UCSD-AML1 (cell line): ENCODE data around the gene NGB.
"Not testable (repeated sequence)": the region's sequence is repeated elsewhere in the genome, so short reads cannot be mapped to it uniquely, and the experiment has no call there.

Experiments used
- DNase-seq: peaks from one replicate; lab custom pipeline; 2025; ENCODE audit not compliant: unreplicated experiment; lab: John Stamatoyannopoulos, UW

NGB gene, protein sequence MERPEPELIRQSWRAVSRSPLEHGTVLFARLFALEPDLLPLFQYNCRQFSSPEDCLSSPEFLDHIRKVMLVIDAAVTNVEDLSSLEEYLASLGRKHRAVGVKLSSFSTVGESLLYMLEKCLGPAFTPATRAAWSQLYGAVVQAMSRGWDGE

DNA sequence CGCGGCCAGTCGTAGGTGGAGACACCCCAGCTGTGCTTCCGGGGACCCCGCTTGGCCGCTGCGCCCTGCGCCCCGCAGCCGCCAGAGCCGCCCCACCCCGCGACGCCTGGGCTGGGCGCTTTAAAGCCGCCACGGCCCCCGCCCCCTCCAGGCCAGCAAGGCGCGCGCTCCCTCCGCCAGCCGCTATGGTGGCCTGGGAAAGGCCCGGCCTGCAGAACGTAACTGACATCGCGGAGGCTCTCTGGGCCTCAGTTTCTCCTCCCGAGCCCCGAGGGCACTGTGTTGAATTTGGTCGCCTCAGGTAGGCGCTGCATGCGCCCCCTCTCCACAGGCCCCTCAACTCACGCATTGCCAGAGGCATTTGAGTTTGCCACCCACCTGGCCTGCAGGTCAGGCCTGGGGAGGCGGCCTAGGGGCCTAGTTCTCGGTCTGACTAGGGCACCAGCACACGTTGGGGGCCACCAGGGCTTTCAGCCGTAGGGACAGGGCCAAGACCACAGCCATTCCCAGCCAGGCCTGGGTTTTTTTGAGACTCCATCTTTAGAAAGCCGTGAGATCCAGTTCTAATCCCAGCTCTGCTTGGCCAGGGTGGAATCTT lies at the start of gene NGB:
TSS of gene NGB (minus strand) at position 94 of the 598 bp plus-strand sequence. CDS start 269 bp downstream, outside the sequence.
- DNase-seq, result no peak

DNA sequence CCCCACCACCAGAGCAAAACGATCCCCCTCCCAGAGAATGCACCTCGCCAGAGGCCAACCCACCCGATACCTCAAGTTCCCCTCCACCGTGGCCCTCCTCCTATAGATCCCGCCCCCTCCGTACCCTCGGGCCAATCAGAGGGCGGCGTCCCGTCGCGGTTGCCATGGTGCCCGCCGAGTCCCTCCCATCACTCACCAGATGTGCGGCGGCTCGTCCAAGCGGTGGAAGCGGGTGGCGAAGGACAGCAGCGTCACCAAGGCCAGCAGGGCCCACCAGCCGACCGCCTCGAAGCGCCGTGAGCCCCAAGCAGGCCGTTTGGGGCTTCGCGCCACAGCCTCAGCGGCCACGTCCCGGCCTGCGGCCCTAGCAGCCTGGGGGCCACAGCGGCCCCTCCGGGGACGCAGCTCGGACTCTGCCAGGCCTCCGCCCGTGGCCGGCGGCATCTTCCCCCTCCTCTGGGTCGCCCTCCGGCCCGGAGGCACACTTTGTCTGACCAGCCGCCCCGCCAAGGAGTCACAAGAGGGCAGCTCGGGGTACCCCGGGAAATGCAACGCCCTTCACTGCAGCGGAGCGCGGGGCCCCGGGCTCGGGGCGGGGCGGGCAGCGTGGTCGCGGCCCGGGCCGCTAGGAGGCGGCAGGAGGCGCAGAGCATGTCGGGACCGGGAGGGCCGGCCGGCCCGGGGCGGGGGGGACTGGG lies 49.4 kb upstream of the NGB start, which contains the start of gene POMT2:
TSS of gene POMT2 (minus strand) at position 646 of the 698 bp plus-strand sequence. CDS start at position 444, 202 bp downstream.
- peak; percentile 90 for DNase-seq

DNA sequence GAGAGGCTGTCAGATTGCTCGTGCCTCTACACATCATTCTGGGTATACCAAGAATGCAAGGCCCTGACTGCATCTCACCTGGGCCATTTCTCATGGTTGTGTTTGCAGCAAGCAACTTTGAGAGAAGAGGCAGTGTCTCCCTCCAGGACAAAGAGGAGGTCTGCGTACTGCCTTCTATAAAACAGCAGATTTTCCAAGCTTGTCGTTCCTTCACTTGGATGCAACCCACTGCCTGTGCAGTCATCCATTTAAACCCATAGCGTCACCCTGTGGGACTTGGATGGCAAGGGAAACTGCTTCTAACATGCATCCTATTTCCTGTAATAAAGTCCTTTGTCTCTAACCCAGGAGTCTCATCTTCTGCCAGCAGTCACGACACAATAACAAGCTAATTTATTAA lies 48.4 kb upstream of the NGB start:
- no peak for DNase-seq

DNA sequence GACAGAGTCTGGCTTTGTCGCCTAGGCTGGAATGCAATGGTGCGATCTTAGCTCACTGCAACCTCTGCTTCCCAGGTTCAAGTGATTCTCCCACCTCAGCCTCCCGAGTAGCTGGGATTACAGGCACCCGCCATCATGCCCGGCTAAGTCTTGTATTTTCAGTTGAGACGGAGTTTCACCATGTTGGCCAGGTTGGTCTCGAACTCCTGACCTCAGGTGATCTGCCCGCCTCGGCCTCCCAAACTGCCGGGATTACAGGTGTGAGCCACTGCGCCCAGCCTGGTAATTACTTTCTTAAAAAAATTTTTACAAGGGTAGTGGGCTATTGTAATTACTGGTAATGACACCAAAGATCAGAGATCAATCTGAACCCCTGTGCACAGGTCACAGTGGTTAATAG lies 47.8 kb upstream of the NGB start:
- not testable (repeated sequence) for DNase-seq

DNA sequence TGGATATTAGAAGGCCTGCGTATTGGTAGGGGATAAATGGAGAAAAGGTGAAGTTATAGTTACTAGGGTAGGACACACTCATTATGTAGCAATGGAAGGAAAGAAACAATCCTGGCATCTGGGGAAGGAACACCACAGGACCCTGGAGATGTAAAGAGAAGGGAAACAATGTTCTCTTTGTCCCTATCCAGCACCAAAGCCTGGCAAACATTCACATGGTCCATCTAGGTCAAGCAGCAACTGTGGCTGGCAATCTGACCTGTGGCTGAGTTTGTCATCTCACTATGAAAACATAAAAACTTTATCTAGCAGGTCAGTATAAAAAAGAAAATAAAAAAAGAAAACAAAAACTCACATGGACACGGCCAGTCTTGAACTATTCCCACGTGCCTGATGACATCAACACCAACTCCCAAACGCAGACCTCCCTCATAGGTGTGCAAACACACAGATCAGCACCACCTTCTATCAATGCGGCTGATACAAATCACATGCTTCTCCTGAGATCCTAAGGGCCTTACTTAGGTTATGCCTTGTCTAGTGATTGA lies 47.1 kb upstream of the NGB start:
- DNase-seq, result no peak

GRCh38 chr14:77316872-77317301 lies 45.9 kb upstream of the NGB start:
- DNase-seq, result no peak

DNA sequence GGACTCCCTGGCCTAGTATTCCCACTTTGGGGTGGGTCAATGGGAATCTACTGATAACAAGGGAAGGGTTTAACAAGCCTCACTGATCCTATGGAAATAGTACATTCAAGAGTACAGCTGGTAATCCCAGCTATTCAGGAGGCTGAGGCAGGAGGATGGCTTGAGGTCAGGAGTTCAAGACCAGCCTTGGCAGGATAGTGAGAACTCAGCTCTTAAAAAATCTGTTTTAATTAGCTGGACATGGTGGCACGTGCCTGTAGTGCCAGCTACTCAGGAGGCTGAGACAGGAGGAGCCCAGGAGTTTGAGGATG lies 45.1 kb upstream of the NGB start:
- no peak for DNase-seq

GRCh38 chr14:77314539-77315457 lies 43.8 kb upstream of the NGB start:
- DNase-seq, result no peak

DNA sequence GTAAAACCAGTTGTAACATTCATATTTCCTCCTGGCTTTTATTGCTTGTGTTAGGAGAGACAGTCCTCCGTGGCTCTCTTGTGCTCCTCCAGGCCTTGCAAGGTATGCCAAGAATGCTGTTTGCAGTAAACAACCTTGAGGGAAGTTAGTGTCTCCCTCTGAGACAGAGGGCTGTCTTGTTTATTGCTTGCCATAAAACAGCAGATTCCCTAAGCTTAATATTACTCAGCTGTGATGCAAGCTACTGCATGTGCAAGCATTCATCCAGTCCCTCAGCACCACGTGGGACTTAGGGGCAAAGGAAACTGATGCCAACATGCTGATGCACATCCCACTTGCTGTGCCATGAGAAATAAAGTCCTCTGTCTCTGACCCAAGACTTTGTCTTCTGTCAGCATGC lies 43.0 kb upstream of the NGB start:
- DNase-seq, result no peak

GRCh38 chr14:77313371-77313770 lies 42.4 kb upstream of the NGB start:
- no peak for DNase-seq

DNA sequence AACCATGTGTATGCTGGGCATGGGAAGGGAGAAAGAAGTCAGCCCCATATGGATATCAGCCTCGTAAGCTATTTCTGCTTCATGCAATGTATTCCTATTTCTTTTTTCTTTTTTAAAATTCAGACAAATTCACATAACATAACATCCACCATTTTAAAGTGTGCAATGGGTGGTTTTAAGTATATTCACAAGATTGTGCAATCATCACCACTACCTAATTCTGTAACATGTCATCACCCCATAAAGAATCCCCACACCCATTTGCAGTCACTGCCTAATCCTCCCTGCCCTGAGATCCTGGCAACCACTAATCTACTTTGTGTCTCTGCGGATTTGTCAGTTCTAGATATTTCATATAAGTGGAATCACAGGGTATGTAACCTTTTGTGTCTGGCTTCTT lies 40.2 kb upstream of the NGB start:
- no peak for DNase-seq

DNA sequence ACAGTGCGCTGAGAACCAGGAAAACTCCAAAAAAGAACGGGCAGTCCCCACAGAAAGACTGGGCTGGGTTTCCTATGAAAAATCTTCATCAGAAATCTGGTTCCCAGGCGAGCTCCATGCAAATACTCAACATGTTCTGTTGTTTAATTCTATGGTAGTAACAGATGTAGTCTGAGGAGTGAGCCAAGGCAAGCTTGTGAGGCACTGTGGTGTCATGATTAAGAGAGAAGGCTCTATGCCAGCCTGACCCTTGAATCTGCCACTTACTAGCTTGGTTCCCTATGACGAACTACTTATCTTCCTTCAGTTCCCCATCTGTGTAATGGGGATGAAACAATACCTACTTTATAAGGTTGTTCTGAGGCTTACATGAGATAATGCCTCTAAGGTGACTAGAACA lies 39.0 kb upstream of the NGB start:
- DNase-seq, result no peak

GRCh38 chr14:77309131-77309530 lies 38.1 kb upstream of the NGB start:
- no peak for DNase-seq

DNA sequence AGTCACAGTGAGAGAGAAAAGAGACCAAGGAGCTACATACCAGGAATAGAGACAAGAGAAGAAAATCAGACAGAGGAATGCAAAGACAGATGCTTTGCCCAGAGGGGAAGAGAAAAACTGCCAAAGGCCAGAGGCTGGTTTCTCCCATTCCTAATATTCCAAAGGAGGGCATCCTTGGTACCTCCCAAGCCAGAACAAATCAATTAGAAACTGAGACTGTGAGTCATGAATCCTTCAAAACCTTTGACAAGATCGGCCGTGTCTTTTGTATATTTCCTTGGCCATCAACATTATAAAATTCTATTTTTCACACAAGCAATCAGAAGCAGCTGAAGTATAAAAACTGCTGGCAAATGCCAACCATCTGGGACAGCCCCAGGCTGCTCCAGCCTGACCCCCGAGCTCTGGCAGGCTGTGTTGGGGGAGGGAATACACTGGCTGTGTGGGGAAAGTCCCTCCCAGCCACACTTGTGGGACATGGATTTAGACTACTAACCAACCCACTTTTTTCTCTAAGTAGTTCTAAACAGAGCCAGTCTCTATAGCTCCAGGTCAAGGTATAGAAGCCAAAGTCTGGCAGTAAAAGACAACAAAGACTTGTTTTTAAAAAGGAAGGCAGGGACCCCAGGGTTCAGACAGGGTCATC lies 36.0 kb upstream of the NGB start:
- no peak for DNase-seq

GRCh38 chr14:77306416-77306815 lies 35.4 kb upstream of the NGB start:
- DNase-seq, result no peak

DNA sequence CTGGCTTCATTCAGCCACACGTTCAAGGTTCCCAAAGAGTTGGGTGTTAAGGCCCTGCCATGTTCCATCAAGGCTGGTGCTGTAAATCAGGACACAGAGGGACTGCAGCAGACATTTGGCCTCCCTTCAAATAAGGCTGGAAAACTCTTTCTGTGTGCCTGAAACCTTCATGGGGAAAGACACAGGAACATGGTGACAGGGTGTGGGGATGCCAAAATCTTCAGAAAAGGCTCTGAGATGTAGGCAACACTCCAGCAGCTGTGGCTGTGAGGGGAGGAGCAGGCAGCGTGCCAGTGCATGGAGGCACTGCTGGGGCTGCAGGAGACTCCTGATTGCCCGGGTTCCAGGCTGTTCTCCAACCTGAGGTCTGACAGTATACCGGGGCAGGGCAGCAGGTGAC lies 34.7 kb upstream of the NGB start:
- DNase-seq, result no peak

- DNase-seq, result no peak
Observed at GRCh38 chr14:77303417-77304156, 32.6 kb upstream of the NGB start.

DNA sequence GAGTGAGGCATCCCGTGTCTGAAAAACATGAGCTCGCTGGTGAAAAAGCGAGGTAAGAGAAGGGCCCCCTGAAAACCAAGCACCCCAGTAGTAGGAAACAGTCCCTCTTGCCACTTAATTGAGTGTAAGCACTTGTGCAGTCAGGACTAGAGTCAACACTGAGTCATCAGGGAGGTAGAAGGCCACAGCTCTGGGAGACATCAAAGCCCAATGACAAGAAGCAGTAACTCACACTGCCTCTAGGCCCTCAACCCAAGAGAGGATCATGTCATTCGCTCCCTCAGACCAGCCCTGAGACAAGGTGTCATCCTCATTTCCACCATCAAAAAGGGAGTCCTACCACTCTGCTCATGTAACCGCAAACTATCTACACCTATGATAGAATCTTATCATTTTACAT lies 31.9 kb upstream of the NGB start:
- no peak for DNase-seq

DNA sequence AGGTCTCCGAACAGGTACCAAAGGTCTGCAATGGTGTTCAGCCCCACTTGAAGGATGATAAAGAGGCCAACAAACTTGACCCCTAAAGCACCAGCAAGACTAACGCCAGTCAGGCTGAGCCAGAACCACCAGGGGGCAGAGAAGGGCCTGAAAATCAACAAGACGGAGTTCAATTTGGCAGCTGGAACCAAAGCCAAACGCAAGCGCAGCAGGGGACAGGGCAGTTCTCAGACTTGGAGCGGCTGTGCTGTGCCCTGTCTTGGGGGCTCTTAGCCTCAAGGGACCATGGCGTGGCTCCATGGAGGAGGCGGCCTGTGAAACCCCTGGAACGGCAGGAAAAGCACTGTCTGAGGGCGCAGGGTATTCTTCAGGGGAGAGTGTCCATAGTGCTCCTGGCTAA lies 30.1 kb upstream of the NGB start:
- peak; percentile 67 for DNase-seq

DNA sequence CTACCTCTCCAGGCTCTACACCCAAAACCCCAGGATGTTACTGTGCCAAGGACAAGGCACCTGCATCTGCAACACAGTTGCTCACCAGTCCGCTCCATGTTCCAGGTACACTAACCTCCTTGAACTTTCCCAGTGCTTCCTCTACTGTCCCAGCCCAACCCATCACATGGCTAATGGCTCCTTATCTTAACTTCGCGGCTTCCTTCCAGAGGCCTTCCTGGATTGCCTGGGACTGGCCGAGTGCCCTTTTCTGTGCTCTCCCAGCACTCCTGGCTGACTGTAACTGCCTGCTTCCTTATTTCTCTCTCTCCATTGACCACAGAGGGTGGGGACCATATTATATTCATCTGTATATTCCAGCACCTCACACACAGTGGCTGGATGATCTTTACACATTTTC lies 28.8 kb upstream of the NGB start:
- no peak for DNase-seq
